Measurements from ENCODE around the gene NCKAP1.

Gene NCKAP1

GRCh38 chr2:182868054-182868796, 170.0 kb downstream of the NCKAP1 start:
- DNase-seq = no peak

GRCh38 chr2:182867426-182868053, 170.7 kb downstream of the NCKAP1 start:
- DNase-seq = no peak

- DNase-seq = no peak
Measured at GRCh38 chr2:182866461-182867406, 171.5 kb downstream of the NCKAP1 start, which contains the start of gene FRZB. Gene FRZB (minus strand): TSS chr2:182866637. CDS start chr2:182866552, 85 bp downstream.

GRCh38 chr2:182866095-182866460, 172.2 kb downstream of the NCKAP1 start:
- DNase-seq = no peak

- no peak for DNase-seq
Measured at GRCh38 chr2:182864949-182865570, 173.2 kb downstream of the NCKAP1 start.

GRCh38 chr2:182863642-182864041, 174.6 kb downstream of the NCKAP1 start:
- no peak for DNase-seq

GRCh38 chr2:182862091-182862490, 176.2 kb downstream of the NCKAP1 start:
- no peak for DNase-seq

- DNase-seq = no peak
Measured at GRCh38 chr2:182860858-182861257, 177.4 kb downstream of the NCKAP1 start.

Data from CD4-positive, alpha-beta T cell treated with Interleukin-4 for 4 hours (primary cell).